Measurements from ENCODE around the gene TPRKB.
"Not testable (repeated sequence)": the region's sequence is repeated elsewhere in the genome, so short reads cannot be mapped to it uniquely, and the experiment has no call there.

Gene TPRKB

DNA sequence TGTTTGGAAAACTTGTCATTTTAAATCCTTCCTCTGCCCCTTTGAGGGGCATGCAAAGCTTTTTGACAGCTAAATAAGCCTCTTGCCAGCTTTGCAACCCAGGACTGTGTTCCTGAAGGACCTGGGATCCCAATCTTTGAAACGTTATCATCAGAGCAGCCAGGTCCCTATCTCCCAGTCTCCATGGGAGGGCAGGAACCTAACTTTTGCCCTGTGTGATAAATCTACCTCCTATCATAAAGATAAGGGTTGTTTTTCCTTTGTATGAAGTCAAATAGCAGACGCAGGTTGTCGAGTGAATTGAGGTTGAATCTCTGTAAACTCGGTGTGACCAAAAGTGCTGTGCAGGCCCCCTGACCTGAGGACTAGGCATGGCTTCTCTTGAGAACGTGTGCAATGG lies 30.1 kb downstream of the TPRKB start:
- DNase-seq (ENCODE audit: low read depth) = no peak
- no peak overlapping the region for H3K4me3 ChIP-seq (ENCODE audit: low read depth, low read length)
- TF ChIP-seq, protein P1, sequence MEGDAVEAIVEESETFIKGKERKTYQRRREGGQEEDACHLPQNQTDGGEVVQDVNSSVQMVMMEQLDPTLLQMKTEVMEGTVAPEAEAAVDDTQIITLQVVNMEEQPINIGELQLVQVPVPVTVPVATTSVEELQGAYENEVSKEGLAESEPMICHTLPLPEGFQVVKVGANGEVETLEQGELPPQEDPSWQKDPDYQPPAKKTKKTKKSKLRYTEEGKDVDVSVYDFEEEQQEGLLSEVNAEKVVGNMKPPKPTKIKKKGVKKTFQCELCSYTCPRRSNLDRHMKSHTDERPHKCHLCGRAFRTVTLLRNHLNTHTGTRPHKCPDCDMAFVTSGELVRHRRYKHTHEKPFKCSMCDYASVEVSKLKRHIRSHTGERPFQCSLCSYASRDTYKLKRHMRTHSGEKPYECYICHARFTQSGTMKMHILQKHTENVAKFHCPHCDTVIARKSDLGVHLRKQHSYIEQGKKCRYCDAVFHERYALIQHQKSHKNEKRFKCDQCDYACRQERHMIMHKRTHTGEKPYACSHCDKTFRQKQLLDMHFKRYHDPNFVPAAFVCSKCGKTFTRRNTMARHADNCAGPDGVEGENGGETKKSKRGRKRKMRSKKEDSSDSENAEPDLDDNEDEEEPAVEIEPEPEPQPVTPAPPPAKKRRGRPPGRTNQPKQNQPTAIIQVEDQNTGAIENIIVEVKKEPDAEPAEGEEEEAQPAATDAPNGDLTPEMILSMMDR (IDR thresholded peaks at IDR 0.05; ENCODE audit: low read depth, low read length, missing control alignments) = no peak
- in situ Hi-C loops (cut with HindIII; ENCODE audit: low sequenced_read_pairs) = no loop called here

DNA sequence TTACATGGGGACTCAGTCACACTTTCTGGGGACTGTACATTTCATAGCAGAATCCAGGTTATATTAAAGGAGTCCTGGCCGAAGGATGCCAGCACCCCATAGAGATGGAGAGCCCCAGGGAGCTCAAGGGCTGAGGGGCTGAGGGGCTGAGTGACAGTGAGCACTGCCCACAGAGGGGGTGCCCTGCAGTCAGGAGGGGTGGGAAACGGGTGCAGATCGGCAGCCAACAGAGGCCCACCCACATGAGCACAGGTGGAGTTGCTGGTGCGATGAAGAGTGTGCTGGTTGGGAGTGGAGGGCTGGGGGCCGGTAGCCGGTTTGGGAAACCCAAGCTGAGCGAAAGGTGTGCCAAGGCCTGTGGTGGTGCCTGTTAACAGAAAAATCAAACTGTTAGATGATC lies 32.1 kb downstream of the TPRKB start:
- no peak for DNase-seq (ENCODE audit: low read depth)
- no peak overlapping the region for H3K4me3 ChIP-seq (ENCODE audit: low read depth, low read length)
- in situ Hi-C loops (cut with HindIII; ENCODE audit: low sequenced_read_pairs) = no loop called here
- TF ChIP-seq, protein P1 (IDR thresholded peaks at IDR 0.05; ENCODE audit: low read depth, low read length, missing control alignments) = no peak

DNA sequence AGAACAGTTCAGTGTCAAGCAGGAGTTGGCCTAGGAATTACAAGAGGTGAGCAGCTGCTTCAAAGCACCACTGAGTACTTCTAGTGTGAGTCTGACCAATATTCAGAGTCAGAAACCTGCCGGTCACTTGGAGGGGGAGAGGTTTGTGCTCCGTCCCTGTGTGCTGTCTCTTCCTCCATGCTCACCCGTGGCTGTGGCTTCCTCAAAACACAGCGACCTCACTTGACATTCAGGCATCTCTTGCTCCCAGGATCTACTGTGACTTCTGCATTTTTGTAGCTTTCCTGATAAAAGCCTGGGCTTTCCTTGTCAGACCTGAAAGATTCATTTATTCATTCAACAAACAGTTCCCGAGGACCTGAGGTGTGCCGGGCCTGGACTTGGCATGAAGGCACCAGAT lies 32.9 kb downstream of the TPRKB start:
- in situ Hi-C loops (cut with HindIII; ENCODE audit: low sequenced_read_pairs) = no loop called here
- H3K4me3 ChIP-seq (ENCODE audit: low read depth, low read length) = no peak overlapping the region
- TF ChIP-seq, protein P1 (IDR thresholded peaks at IDR 0.05; ENCODE audit: low read depth, low read length, missing control alignments) = no peak
- no peak for DNase-seq (ENCODE audit: low read depth)

DNA sequence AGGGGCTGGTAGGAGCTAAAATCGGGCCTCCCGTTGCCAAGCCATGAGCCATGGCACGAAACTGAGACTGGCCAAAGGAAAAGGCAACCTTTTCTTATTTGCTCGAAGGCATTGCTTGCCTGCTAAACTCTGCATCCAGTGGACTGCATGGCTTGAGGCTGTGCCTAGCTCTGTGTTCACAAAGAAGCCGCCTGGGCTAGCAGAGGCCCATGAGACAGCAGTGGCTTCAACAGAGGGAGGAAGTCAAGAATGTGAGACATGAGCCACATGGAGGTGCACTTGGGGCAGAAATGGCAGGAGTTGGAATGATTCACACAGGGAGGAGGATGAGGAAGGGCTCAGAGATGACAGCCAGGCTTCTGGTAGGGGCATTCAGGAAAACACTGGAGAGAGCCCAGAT lies 33.5 kb downstream of the TPRKB start:
- in situ Hi-C loops (cut with HindIII; ENCODE audit: low sequenced_read_pairs) = no loop called here
- DNase-seq (ENCODE audit: low read depth) = no peak
- H3K4me3 ChIP-seq (ENCODE audit: low read depth, low read length) = no peak overlapping the region

DNA sequence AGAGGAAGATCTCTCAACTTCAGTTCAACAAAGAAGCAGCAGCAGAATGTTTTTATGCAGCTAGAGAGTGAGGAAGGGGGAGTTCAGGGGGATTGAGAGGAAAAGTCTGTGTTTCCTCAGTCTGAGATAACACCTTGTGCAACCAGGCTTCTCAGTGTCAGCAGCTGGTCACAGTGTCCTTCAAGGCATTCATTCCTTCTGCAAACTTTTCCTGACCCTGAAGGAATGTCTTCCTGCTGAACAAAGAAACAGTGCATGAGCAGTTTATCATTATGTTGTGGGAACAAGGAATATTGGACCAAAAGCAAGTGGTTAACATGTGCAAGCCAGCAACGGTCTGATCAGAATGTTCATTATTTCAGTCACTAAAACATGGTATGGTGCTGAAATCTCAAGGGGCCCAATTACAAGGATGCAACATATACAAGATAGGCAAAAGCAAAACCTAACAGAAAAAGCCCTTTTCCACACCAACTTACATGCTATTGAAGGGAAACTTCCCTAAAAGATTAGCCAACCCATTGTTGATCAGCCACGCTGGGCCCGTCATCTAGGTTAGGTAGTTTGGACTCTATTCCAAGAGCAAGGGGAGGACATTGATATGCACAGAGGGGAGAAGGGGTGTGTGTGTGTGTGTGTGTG lies 34.2 kb downstream of the TPRKB start:
- H3K4me3 ChIP-seq (ENCODE audit: low read depth, low read length); DNase-seq (ENCODE audit: low read depth); in situ Hi-C loops (cut with HindIII; ENCODE audit: low sequenced_read_pairs): not testable (repeated sequence)

More for the DNA sequence above, 33.5 kb downstream of the TPRKB start:
- TF ChIP-seq, protein P1 (IDR thresholded peaks at IDR 0.05; ENCODE audit: low read depth, low read length, missing control alignments) = no peak

DNA sequence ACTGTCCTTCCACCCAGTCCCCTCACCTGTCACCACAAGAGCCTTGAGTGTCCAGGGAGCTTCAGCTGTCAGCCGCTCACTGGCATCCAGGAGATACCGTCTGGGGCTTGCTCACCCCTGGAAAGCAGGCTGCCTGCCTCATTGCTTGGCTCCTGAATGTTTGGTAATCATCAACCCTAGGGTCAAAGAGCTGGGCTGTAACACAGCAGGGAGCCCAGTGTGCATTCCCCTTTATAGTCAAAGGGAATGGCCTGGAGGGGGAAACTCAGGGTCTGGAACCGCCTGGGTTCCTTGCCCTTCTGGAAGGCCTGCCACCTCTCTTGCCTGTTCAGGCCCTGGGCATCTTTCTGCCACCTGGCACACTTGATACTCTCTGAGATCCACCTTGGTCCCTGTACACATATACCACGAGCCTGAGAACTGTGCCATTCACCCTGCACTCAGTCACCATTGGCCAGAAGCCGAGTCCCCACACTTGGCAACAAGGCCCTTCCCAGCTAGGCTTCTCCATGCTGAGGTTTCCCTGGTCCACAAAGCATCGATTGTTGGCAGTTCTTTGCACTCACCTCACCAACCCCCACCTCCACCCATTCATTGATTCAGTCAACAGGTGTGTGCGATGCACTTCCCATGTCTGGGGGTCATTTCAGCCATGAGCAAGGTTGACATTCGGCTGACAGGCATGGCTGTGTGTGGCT lies 35.0 kb downstream of the TPRKB start:
- in situ Hi-C loops (cut with HindIII; ENCODE audit: low sequenced_read_pairs) = no loop called here
- TF ChIP-seq, protein P1 (IDR thresholded peaks at IDR 0.05; ENCODE audit: low read depth, low read length, missing control alignments) = no peak
- DNase-seq (ENCODE audit: low read depth) = no peak
- H3K4me3 ChIP-seq (ENCODE audit: low read depth, low read length) = no peak overlapping the region

DNA sequence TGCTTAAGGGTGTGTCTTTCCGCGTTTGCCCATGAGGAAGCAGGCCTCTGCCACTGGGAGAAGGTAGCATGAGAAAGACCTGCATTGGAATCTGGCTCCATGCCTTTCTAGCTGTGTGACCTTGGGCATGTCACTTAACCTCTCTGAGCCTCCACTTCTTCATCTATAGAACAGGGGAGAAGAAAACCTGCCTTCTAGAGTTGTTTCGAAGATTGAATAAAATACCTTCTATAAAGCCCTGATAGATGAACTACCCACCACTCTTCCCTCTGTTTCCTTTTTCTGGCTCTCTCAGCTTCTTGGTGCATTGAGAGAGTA lies 35.7 kb downstream of the TPRKB start:
- H3K4me3 ChIP-seq (ENCODE audit: low read depth, low read length); in situ Hi-C loops (cut with HindIII; ENCODE audit: low sequenced_read_pairs); DNase-seq (ENCODE audit: low read depth): not testable (repeated sequence)

All from astrocyte of the cerebellum (primary cell).